Ovary (tissue), 3 donors: ENCODE results near the gene TMEM131.

ENCODE experiments used
- CTCF ChIP-seq, 3 donors: fragments of 450-650 bp in 2 of 3; fragments of 200-600 bp in 1 of 3; IDR thresholded peaks; one replicate each; pipeline versions ENCODE4 v1.5.1 to v1.8.0; 2016 to 2022; ENCODE audit warnings: antibody characterized with exemption in 3 of 3, mild to moderate bottlenecking in 1 of 3
- POLR2A ChIP-seq: fragments of 450-650 bp; IDR thresholded peaks from one replicate; pipeline ENCODE4 v1.6.1; 2017; ENCODE audit warnings: antibody characterized with exemption, mild to moderate bottlenecking, moderate library complexity
- donor health status: DM: no; HTN: no; CAD: no.

GRCh38 chr2:97926946-97927345 is 68.8 kb downstream of the TMEM131 start:
- TF ChIP-seq CTCF (IDR thresholded peaks at IDR 0.05), result no peak
- TF ChIP-seq POLR2A, result no peak
